HG03354 (cell line): Measurements from ENCODE around the gene GTF2F1.
"Not testable (repeated sequence)": the region's sequence is repeated elsewhere in the genome, so short reads cannot be mapped to it uniquely, and the experiment has no call there.

Experiments used
- ATAC-seq: cut with Tn5 transposase; IDR thresholded peaks from one replicate; pipeline ENCODE4 v1.9.1; 2021; ENCODE audit warnings: mild to moderate bottlenecking; ENCODE audit not compliant: unreplicated experiment, poor library complexity, severe bottlenecking

Gene GTF2F1, protein sequence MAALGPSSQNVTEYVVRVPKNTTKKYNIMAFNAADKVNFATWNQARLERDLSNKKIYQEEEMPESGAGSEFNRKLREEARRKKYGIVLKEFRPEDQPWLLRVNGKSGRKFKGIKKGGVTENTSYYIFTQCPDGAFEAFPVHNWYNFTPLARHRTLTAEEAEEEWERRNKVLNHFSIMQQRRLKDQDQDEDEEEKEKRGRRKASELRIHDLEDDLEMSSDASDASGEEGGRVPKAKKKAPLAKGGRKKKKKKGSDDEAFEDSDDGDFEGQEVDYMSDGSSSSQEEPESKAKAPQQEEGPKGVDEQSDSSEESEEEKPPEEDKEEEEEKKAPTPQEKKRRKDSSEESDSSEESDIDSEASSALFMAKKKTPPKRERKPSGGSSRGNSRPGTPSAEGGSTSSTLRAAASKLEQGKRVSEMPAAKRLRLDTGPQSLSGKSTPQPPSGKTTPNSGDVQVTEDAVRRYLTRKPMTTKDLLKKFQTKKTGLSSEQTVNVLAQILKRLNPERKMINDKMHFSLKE

GRCh38 chr19:6393074-6393982 lies at the start of gene GTF2F1:
Gene GTF2F1 (minus strand): TSS chr19:6393164. CDS start chr19:6392995, 169 bp downstream.
- ATAC-seq, result peak; percentile 82

DNA sequence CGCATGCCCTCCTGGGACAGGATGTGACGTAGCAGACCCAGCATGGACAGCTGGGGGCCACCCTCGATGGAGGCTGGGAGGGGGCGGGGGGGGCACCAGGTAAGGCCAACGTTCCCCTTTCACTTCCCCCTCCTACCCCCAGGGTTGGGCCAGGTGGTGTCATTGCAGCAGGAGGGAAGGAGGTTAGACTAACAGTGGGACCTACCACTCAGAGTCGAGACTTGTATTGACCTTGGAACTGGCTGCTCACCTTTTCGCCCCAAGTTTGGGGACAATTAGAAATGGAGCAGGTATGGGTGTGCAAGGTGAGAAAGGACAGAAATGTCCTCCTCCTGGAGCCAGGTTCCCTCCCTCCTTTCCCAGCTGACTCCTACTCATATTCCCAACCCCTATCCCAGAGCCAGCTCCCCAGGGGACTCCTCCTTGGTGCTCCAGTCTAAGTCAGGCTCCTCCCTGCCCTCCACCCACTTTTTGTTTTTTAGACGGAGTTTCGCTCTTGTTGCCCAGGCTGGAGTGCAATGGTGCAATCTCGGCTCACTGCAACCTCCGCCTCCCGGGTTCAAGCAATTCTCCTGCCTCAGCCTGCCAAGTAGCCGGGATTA lies 49.2 kb upstream of the GTF2F1 start:
- no peak for ATAC-seq

DNA sequence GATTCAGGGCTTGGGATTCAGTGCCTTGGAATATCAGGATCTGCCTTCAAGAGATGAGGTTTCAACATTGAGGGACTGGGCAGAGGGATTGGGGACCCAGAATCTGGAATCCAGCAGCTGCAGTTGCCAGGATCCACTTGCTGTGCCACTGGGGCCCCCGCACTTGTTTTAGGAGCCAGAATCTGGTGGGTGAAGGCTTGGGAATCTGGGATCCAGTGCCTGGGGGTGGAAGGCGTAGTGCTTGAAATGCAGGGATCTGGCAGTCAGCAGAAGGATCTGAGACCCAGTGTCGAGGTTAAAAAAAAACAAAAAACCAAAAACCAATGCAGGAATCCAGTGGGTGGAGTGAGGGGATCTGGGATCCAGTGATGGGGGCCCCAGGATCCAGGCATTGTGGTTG lies 47.9 kb upstream of the GTF2F1 start:
- ATAC-seq, result no peak

- no peak for ATAC-seq
Observed at GRCh38 chr19:6439743-6440142, 46.8 kb upstream of the GTF2F1 start.

DNA sequence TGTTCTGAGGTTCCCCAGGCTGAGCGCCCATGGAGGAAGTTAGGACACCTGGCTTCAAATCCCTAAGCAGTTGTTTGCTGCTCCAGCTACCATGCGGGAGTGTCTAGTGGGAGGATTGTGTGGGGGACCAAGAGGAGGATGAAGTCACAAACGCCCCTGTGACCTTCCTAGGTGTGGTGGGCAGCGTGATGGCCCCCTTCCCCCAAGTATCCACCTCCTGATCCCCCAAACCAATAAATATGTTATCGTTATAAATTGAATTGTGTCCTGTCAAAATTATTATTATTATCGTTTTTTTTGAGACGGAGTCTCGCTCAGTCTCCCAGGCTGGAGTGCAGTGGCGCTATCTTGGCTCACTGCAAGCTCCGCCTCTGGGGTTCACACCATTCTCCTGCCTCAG lies 40.7 kb upstream of the GTF2F1 start, which contains the start of gene SLC25A41:
SLC25A41 (minus strand) TSS at position 101 of the 400 bp plus-strand sequence; CDS start at position 31, 70 bp downstream.
- ATAC-seq, result no peak

GRCh38 chr19:6433165-6433564 lies 40.2 kb upstream of the GTF2F1 start:
- no peak for ATAC-seq

GRCh38 chr19:6431891-6432290 lies 38.9 kb upstream of the GTF2F1 start:
- no peak for ATAC-seq

- ATAC-seq, result no peak
Observed at GRCh38 chr19:6429419-6430221, 36.7 kb upstream of the GTF2F1 start.

- ATAC-seq, result not testable (repeated sequence)
Observed at GRCh38 chr19:6428692-6429418, 35.9 kb upstream of the GTF2F1 start.

DNA sequence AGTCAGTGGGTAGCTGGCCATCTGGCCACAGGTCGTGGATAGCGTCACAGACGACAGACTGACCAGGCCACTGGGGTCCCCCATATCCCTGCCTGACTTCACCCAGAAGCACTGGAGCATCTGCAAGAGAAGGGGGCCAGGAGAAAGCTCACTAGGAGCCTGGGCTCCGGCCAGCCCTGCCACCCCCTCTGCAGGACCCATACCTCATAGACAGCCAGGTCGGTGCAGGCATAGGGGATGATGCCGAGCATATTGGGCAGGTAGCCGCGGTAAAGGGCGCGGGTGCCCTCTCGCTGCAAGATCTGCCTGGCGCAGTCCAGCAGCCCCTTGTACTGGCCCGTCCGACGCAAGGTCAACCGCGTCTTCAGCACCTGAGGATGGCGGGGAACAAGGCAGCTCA lies 34.2 kb upstream of the GTF2F1 start:
- ATAC-seq, result no peak

GRCh38 chr19:6425732-6426620 lies 33.0 kb upstream of the GTF2F1 start:
- ATAC-seq, result no peak

DNA sequence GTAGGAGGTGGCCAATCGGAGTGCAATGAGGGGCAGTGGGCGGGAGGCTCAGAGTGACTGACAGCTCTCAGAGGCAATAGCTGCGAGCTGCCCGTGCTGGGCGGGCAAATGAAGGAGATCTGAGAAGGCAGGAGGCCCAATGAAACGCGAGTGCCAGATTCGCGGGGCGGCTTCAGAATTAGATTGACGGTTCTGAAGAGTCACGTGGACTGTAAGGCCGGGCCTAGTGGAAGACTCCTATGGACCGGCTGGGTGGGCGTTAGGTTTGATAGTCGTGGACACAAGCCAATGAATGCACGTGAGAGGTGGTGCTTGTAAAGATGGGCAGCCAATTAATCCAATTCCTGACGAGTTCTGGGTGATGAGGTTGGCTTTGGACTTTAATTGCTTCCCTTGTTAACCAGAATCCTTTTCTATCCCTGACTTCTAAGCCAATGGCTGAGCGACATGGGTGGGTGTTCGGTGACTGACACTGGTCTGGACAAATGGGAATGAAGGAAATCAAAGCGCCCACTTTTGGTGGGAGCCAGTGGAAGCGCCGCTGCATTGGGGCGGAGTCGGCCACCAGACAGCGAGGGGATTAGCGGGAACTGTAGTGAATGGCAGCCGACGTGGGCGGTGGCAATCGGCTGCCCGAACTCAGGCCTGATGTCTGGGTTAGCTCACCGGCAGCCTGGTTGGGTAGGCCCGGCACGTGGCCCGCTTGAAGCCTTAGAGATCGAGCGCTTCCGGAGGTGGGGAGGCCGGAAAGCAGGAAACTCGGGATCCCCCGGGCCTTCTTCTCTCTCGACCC lies 32.2 kb upstream of the GTF2F1 start:
- peak; percentile 88 for ATAC-seq

DNA sequence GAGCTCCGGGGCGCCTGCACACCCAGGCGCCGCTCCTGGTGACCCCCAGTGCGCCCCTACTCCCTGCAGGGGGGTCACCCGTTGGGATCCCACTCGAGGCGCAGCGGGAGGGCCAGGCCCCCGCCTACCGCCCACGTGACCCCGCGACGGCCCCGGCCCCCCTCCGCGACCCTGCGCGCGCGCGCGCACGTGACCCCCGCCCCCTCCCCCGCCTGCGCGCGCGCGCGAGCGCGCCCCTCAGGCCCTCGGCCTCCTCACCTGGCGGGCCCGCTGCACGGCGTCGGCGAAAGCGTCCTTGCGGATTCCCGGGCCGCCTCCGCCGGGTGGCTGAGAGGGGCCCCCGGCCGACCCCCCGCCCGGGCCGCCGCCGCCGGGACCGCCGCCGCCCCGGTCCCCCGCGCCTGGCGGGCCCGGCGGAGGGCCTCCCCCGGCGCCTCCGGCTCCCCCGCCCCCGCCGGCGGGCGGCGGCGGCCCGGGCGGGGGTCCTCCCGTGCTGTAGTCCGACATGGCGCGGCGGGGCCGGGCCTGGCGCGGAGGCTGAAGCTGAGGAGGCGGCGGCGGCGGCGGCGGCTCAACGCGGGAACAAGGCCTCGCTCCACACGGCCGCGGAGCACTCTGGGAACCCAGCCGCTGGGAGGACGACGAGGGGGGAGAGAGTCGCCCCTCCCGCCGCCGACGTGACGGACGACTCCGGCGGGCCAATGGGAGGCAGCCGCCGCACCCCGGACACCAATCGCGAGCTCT lies 31.4 kb upstream of the GTF2F1 start, which contains the start of gene KHSRP:
KHSRP (minus strand) TSS at position 617 of the 744 bp plus-strand sequence; CDS start at position 507, 110 bp downstream.
- no peak for ATAC-seq

DNA sequence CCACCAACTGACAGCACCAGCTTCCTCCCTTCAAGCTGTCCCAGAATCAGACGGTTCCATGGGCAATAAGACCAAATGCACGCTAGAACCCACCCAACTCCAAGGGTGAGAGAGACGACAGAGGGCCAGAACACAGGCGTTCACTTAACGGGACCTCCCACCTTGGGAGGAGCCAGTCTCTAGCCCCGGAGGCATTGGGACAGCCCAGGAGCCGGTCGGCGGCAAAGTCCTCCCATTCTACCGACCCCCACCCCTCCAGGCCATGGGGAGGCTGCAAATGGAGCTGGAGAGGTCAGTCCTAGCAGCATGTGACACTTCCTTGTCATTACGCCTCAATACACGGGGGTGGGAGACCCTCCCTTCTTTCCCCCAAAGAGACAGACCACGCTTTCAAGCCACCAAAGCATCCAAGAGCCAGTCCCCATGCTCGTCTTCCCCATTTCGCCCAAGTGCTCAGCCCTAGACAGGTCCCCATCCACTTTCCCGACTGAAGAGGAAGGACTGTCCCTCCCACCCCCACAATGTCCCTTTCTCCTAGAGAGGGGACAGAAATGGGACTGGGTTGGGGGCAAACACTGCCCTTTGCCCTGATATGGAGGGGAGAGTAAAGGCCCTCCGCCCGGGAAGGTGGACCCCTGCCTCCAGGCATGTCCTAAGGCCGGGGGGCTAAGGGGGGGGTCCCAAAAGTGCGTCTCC lies 30.7 kb upstream of the GTF2F1 start:
- no peak for ATAC-seq
